Muscle of back (tissue), 11 donors: ENCODE measurements around the gene SPIB. TPM values are rescaled to one million over a fixed set of nuclear protein-coding genes. Genes with fewer than 3 reads are reported as not detected.
"Not testable (repeated sequence)": the region's sequence is repeated elsewhere in the genome, so short reads cannot be mapped to it uniquely, and the experiment has no call there.

Experiments used
- DNase-seq, 3 donors: peaks; one replicate each; pipeline versions ENCODE4 v3.0.0 to v3.0.0-alpha.2; 2013
- polyA plus RNA-seq, 10 donors: library from polyadenylated mRNA; unstranded; fragments of 120-200 nt; gene quantifications; one replicate each; pipeline ENCODE4 v1.2.1, GENCODE V29; 2013; ENCODE audit not compliant: insufficient read length in 10 of 10

The SPIB gene
- polyA plus RNA-seq, 10 donors, result 0.18 to 1.4 (median 0.60) TPM

- DNase-seq, result no peak
Observed at GRCh38 chr19:50468818-50469217, 50.1 kb downstream of the SPIB start.

GRCh38 chr19:50473336-50473735 is 54.6 kb downstream of the SPIB start:
- DNase-seq, result not testable (repeated sequence)

DNA sequence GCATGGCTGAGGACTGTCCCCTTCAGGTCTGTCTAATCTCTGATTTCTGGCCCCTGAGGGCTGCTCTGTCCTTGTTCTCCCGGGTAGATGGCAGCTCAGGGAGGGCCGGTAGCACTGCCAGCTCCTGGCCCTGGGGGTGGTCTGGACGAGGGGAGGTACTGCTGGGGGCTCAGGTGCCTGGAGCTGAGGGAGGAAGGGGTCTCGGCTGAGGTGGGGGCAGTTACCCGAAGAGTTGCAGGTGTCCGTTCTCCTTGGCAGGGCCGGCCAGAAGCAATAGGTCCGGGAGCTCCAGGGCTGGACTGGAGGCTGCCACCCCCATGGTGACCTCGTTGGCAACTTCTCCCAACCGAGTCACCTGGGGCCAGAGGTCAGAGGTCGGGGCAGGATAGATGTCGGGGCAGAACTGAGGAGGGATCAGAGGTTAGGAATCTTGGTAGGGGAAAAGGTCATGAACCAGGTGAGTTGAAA is 56.4 kb downstream of the SPIB start:
- DNase-seq, result no peak

GRCh38 chr19:50475736-50476223 is 57.0 kb downstream of the SPIB start:
- no peak for DNase-seq

DNA sequence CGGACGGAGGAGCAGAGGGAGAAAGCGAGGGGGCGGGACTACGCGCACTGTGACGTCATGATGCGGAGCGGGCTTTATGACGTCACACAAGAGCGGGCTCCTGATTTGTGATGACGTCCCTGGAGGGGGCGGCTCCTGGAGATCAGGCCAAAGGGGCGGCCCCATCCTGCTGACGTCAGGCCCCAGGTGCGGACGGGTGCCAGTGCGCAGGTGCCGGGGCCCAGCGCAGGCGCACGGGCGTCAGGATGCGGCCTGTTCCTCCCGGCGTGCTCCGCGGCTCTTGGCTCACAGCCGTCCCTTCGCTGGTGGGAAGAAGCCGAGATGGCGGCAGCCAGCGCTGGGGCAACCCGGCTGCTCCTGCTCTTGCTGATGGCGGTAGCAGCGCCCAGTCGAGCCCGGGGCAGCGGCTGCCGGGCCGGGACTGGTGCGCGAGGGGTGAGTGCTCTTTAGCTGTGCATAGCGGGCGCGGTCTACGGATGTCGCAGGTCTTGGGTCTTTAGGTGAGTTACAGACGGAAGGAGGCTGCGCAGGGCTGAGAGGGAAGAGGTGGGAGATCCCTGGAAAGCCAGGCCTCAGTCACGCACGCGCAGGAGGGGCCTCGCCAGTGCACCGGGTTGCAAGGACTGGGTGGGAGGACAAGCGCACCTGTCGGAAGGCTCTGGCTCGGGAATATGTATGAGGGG is 57.6 kb downstream of the SPIB start, which contains the start of the genes EMC10 and GARIN5A:
TSS of gene EMC10 (plus strand) at position 284 of the 683 bp plus-strand sequence. CDS start at position 322, 38 bp downstream.
TSS of gene GARIN5A (minus strand) at position 625 of the 683 bp plus-strand sequence. CDS start at position 165, 460 bp downstream.
- DNase-seq, result peak; percentile 91 to 97 (median 94)

GRCh38 chr19:50476907-50477238 is 58.1 kb downstream of the SPIB start:
- DNase-seq, result no peak

DNA sequence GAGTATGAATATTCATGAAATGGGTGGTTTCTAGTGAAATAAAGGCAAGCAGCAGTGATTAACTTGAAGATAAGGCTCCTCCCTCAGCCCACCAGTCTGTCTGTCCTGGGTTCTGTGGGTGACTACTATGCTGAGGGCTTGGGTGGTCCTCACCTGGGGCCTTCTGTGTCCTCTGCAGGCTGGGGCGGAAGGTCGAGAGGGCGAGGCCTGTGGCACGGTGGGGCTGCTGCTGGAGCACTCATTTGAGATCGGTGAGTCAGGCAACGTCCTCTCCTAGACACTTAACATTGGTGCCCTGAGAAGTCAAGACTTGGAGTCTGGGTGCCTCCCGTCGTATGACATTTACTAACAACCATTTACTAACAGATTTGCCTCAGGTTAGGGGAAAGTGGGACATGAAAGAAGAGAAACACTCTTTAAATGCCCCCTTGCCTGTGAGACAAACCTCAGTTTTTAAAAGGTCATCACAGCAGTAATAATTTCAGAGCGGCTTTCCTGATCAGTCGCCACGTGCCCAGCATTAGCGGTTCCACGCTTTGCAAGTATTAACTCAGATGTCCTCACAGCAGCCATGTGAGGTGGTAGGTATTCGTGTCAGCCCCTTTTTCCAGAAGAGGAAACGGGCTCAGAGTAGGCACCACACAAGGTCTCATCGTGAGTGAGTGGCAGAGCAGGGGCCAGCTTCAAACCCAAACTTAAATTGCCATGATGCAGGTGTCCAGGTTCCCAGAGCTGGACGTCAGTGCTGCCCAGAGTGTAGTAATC is 59.2 kb downstream of the SPIB start:
- DNase-seq, result no peak

GRCh38 chr19:50478901-50479715 is 60.4 kb downstream of the SPIB start:
- no peak for DNase-seq

GRCh38 chr19:50479761-50480251 is 61.1 kb downstream of the SPIB start:
- DNase-seq, result no peak

DNA sequence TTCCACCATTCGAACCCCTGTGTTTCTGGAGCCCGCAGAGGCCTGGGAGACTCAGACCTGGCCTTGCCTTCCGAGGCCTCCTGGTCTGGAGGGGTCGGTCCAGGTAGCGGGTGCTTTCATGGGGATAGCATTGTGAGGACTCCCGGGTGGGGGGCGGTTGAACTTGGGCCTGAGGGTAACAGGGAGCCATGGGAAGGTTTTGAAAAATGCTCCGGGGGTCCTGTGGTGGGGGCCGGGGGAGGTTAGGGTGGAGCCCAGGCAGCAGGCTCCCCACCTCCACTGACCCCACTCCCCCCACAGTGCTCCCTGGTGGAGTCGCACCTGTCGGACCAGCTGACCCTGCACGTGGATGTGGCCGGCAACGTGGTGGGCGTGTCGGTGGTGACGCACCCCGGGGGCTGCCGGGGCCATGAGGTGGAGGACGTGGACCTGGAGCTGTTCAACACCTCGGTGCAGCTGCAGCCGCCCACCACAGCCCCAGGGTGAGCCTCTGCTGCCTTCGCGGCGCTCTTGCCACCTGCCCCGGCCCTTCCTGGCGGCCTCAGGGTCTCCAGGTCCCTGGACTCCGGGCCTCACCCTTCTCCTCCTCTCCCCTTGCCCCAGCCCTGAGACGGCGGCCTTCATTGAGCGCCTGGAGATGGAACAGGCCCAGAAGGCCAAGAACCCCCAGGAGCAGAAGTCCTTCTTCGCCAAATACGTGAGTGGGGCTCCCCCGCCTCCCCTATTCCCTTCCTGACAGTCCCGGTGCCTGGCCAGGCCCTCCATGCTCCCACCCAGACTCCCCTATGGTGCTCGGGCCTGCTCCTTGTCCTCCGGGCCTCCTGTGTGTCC is 61.8 kb downstream of the SPIB start:
- DNase-seq, result no peak

Other genes with a start within 250 kb of the SPIB start
- gene MYH14, start 215.3 kb upstream of the SPIB start, polyA plus RNA-seq, result 10 to 100 TPM; 20.0 to 42.5 (median 33.8) TPM
- 1 to 10 TPM in 9 of 10 donors, under 1 TPM in 1; 0.98 to 1.7 (median 1.2) TPM for gene KCNC3, start 89.6 kb upstream of the SPIB start, polyA plus RNA-seq
- gene NAPSA, start 53.3 kb upstream of the SPIB start, polyA plus RNA-seq, result 1 to 10 TPM in 3 of 10 donors, under 1 TPM in 7; 0.27 to 1.9 (median 0.60) TPM
- gene NR1H2, start 42.5 kb upstream of the SPIB start, polyA plus RNA-seq, result 10 to 100 TPM; 14.8 to 24.6 (median 18.7) TPM
- 10 to 100 TPM; 13.8 to 25.0 (median 17.2) TPM for gene POLD1, start 34.6 kb upstream of the SPIB start, polyA plus RNA-seq
- gene MYBPC2, start 14.0 kb downstream of the SPIB start, polyA plus RNA-seq, result 100 to 1,000 TPM in 1 of 10 donors, 10 to 100 TPM in 9; 25.1 to 132 (median 42.4) TPM
- 100 to 1,000 TPM in 3 of 10 donors, 10 to 100 TPM in 7; 64.7 to 133 (median 91.9) TPM for gene EMC10, start 57.6 kb downstream of the SPIB start, polyA plus RNA-seq
- gene GARIN5A, start 57.9 kb downstream of the SPIB start, polyA plus RNA-seq, result 1 to 10 TPM; 3.4 to 6.1 (median 4.3) TPM
- 10 to 100 TPM; 14.5 to 30.5 (median 19.1) TPM for gene JOSD2, start 92.3 kb downstream of the SPIB start, polyA plus RNA-seq
- gene ASPDH, start 95.0 kb downstream of the SPIB start, polyA plus RNA-seq, result 1 to 10 TPM in 1 of 10 donors, under 1 TPM in 8, not detected in 1; 0.32 to 2.0 (median 0.52) TPM
- gene LRRC4B, start 149.5 kb downstream of the SPIB start, polyA plus RNA-seq, result 10 to 100 TPM in 4 of 10 donors, 1 to 10 TPM in 6; 5.8 to 12.1 (median 9.0) TPM
- under 1 TPM in 4 of 10 donors, not detected in 6; 0.08 to 0.24 (median 0.11) TPM for gene SYT3, start 220.9 kb downstream of the SPIB start, polyA plus RNA-seq
- 1 to 10 TPM in 7 of 10 donors, under 1 TPM in 3; 0.65 to 3.1 (median 1.3) TPM for gene C19orf81, start 230.5 kb downstream of the SPIB start, polyA plus RNA-seq